ENCODE results near the gene PTPRM. TPM values are rescaled to one million over a fixed set of nuclear protein-coding genes. Genes with fewer than 3 reads are reported as not detected.

PTPRM gene
- total RNA-seq, 1 experiment from 2014 or later = 6.2 TPM

DNA sequence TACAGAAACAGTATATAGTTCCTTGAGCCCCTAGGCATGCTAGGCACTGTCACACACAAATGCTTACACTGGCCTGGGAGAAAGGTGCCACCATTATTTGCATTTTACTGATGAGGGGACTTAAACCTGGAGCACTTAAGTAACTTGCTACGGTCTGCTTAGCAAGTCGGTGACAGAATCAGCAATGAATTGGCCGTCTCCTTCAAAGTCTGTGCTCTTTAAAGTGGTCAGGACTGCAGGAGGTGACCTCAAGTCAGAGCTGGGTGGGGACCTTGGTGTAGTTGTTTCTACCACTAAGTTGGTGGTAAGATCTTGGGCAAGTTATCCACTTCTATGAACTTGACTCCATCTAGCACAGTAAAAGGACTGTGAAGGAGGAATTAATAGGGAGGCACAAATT, 34.8 kb downstream of the PTPRM start:
- no peak overlapping the region for H3K27ac Mint-ChIP-seq
- H3K9me3 ChIP-seq (ENCODE audit: control insufficient read depth, low read depth, low read length) = no peaks in the 10 kb centered on the region
- H2BK12ac ChIP-seq (ENCODE audit: insufficient read length, low read depth, low read length) = no peak overlapping the region
- no peak overlapping the region for H3K18ac ChIP-seq (ENCODE audit: insufficient read length, low read depth, low read length)
- WGBS (ENCODE audit: extremely low coverage, insufficient read length, low lambda C conversion rate) = no CpG with 5 or more reads among the region's 3 CpGs
- H2AFZ ChIP-seq (ENCODE audit: low read length) = no peak overlapping the region
- H3K56ac ChIP-seq (ENCODE audit: insufficient read length, low read depth, low read length) = no peak overlapping the region
- no peak overlapping the region for H2AK5ac ChIP-seq (ENCODE audit: insufficient read length, low read length)
- no peaks in the 10 kb centered on the region for H4K20me1 ChIP-seq (ENCODE audit: control insufficient read depth, insufficient read depth, insufficient read length)
- H3K14ac ChIP-seq (ENCODE audit: insufficient read depth, low read length) = no peak overlapping the region
- no peaks in the 10 kb centered on the region for H3K27me3 ChIP-seq (ENCODE audit: insufficient read depth, low read length)
- H3K27ac ChIP-seq (ENCODE audit: insufficient read length, low read depth, low read length) = no peak overlapping the region
- no peaks in the 10 kb centered on the region for H3K36me3 Mint-ChIP-seq (ENCODE audit: insufficient read depth in 1 of 3, low read depth in 3 of 3)
- no peak overlapping the region for H3K4me2 ChIP-seq (ENCODE audit: insufficient read depth, insufficient read length, low read length)
- H3K4me1 Mint-ChIP-seq = peaks cover 43 to 51% of the 10 kb centered on the region in 2 experiments
- DNase-seq = no peak
- no peak overlapping the region for H4K91ac ChIP-seq (ENCODE audit: insufficient read length, low read depth, low read length)
- H3K23ac ChIP-seq (ENCODE audit: insufficient read length, low read depth, low read length) = no peak overlapping the region
- H2BK15ac ChIP-seq (ENCODE audit: low read depth, low read length) = no peak overlapping the region
- no peaks in the 10 kb centered on the region for H3K27me3 Mint-ChIP-seq (ENCODE audit: low read depth)
- no peaks in the 10 kb centered on the region for H3K23me2 ChIP-seq (ENCODE audit: insufficient read length, low read depth, low read length, poor library complexity, severe bottlenecking)
- H2BK20ac ChIP-seq (ENCODE audit: low read depth, low read length, poor library complexity, severe bottlenecking) = no peak overlapping the region
- no peaks in the 10 kb centered on the region for H3K79me1 ChIP-seq (ENCODE audit: insufficient read depth, low read depth, low read length, poor library complexity, severe bottlenecking)
- no peak overlapping the region for H3T11ph ChIP-seq (ENCODE audit: low read length)
- H3K4me1 ChIP-seq (ENCODE audit: insufficient read depth, low read length) = peaks cover 6% of the 10 kb centered on the region; the same call in 1 of the 2 replicates
- H3K79me2 ChIP-seq (ENCODE audit: insufficient read depth, low read length) = no peaks in the 10 kb centered on the region
- H3K9me3 Mint-ChIP-seq = no peaks in the 10 kb centered on the region; a peak in 1 of 5 replicates
- TF ChIP-seq, protein P1, sequence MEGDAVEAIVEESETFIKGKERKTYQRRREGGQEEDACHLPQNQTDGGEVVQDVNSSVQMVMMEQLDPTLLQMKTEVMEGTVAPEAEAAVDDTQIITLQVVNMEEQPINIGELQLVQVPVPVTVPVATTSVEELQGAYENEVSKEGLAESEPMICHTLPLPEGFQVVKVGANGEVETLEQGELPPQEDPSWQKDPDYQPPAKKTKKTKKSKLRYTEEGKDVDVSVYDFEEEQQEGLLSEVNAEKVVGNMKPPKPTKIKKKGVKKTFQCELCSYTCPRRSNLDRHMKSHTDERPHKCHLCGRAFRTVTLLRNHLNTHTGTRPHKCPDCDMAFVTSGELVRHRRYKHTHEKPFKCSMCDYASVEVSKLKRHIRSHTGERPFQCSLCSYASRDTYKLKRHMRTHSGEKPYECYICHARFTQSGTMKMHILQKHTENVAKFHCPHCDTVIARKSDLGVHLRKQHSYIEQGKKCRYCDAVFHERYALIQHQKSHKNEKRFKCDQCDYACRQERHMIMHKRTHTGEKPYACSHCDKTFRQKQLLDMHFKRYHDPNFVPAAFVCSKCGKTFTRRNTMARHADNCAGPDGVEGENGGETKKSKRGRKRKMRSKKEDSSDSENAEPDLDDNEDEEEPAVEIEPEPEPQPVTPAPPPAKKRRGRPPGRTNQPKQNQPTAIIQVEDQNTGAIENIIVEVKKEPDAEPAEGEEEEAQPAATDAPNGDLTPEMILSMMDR (conservative IDR thresholded peaks at IDR 0.05) = no peak
- no peak overlapping the region for H3K4ac ChIP-seq (ENCODE audit: low read depth, low read length)
- no peak overlapping the region for H4K5ac ChIP-seq (ENCODE audit: insufficient read length, low read depth, low read length)
- no peak overlapping the region for H3K4me3 Mint-ChIP-seq
- H2BK120ac ChIP-seq (ENCODE audit: low read depth, low read length, poor library complexity, severe bottlenecking) = no peak overlapping the region
- no peak overlapping the region for H3K9ac ChIP-seq (ENCODE audit: extremely low read depth, insufficient read length, low read length)
- no peak overlapping the region for H4K8ac ChIP-seq (replicated peaks; ENCODE audit: insufficient read length, low read depth, low read length)
- H2BK5ac ChIP-seq (ENCODE audit: insufficient read length, low read length) = no peak overlapping the region
